IMR-90 (cell line): ENCODE data around the gene PTEN. TPM values are rescaled to one million over a fixed set of nuclear protein-coding genes. Genes with fewer than 3 reads are reported as not detected.

Source experiments
- ATAC-seq: fragments of 200-7000 bp; cut with Tn5 transposase; 2 replicates; pipeline ENCODE4 v1.9.1; 2020; ENCODE audit warnings: low read depth, mild to moderate bottlenecking, moderate library complexity
- BruUV-seq: library from RNA; stranded (reverse); fragments of 400-500 nt; replicated peaks from 2 replicates; lab custom pipeline; 2021; lab: Mats Ljungman, UMichigan
- CTCF ChIA-PET: fragments of 300-600 bp; formaldehyde crosslinking; extraction: SDS; loops from one replicate; lab custom pipeline; 2021; ENCODE audit warnings: antibody characterized with exemption; lab: Yijun Ruan, JAX
- POLR2A ChIA-PET: fragments of 300-600 bp; sonication (Branson Sonifier 250); formaldehyde crosslinking; loops from one replicate; lab custom pipeline; 2022; ENCODE audit warnings: antibody characterized with exemption; ENCODE audit not compliant: unreplicated experiment; lab: Charles Lee
- DNase-seq: peaks from one replicate; pipeline ENCODE4 v3.0.0; 2013
- H2AFZ ChIP-seq: replicated peaks from 2 replicates; pipeline ENCODE3; 2013; ENCODE audit warnings: low read length, mild to moderate bottlenecking; ENCODE audit not compliant: poor library complexity
- H2AK5ac ChIP-seq: 2 replicates; pipeline ENCODE4 v1.6.1; 2013; ENCODE audit warnings: low read depth, low read length, inconsistent platforms
- H2AK9ac ChIP-seq: replicated peaks from 2 replicates; pipeline ENCODE3; 2013; ENCODE audit warnings: mild to moderate bottlenecking, low read depth, low read length, moderate library complexity; ENCODE audit not compliant: poor library complexity
- H2BK120ac ChIP-seq: 2 replicates; pipeline ENCODE4 v1.6.1; 2013; ENCODE audit warnings: low read depth, low read length, inconsistent platforms
- H2BK15ac ChIP-seq: 3 replicates; pipeline ENCODE4 v1.6.1; 2013; ENCODE audit warnings: low read depth, low read length, inconsistent platforms
- H2BK20ac ChIP-seq: 2 replicates; pipeline ENCODE4 v1.6.1; 2013; ENCODE audit warnings: low read depth, mild to moderate bottlenecking, inconsistent platforms, low read length, moderate library complexity
- H2BK5ac ChIP-seq: 2 replicates; pipeline ENCODE4 v1.6.1; 2013; ENCODE audit warnings: mild to moderate bottlenecking, low read depth, low read length, inconsistent platforms; ENCODE audit not compliant: poor library complexity, severe bottlenecking
- H3K14ac ChIP-seq: replicated peaks from 2 replicates; pipeline ENCODE4 v1.6.1; 2013; ENCODE audit warnings: low read depth, low read length, inconsistent platforms
- H3K18ac ChIP-seq: 2 replicates; pipeline ENCODE4 v1.6.1; 2013; ENCODE audit warnings: low read depth, low read length, control low read depth
- H3K23ac ChIP-seq: 2 replicates; pipeline ENCODE4 v1.6.1; 2013; ENCODE audit warnings: low read depth, low read length, inconsistent platforms
- H3K27ac ChIP-seq: 2 replicates; pipeline ENCODE4 v1.5.1; 2013; ENCODE audit warnings: mild to moderate bottlenecking, control low read depth, low read length; ENCODE audit not compliant: insufficient read depth
- H3K27me3 ChIP-seq: 2 replicates; pipeline ENCODE4 v1.6.1; 2013; ENCODE audit warnings: low read length; ENCODE audit not compliant: control insufficient read depth, insufficient read depth
- H3K36me3 ChIP-seq: 2 replicates; pipeline ENCODE4 v1.6.1; 2013; ENCODE audit warnings: low read length, mixed read lengths; ENCODE audit not compliant: control insufficient read depth, insufficient read depth
- H3K4ac ChIP-seq: 2 replicates; pipeline ENCODE4 v1.6.1; 2013; ENCODE audit warnings: low read depth, low read length, inconsistent platforms
- H3K4me1 ChIP-seq: 2 replicates; pipeline ENCODE4 v1.6.1; 2013; ENCODE audit warnings: low read length, mixed read lengths; ENCODE audit not compliant: control insufficient read depth, insufficient read depth
- H3K4me2 ChIP-seq: 2 replicates; pipeline ENCODE4 v1.6.1; 2013; ENCODE audit warnings: low read depth, mild to moderate bottlenecking, control low read depth, low read length, moderate library complexity
- H3K4me3 ChIP-seq: 2 replicates; pipeline ENCODE4 v1.5.1; 2013; ENCODE audit warnings: low read depth, mild to moderate bottlenecking, control low read depth, low read length, moderate library complexity; ENCODE audit not compliant: insufficient read depth
- H3K56ac ChIP-seq: 2 replicates; pipeline ENCODE4 v1.6.1; 2013; ENCODE audit warnings: low read length, inconsistent platforms; ENCODE audit not compliant: insufficient read depth; ENCODE audit errors: extremely low read depth
- H3K79me1 ChIP-seq, 2 experiments: 2 replicates each; pipeline ENCODE4 v1.6.1; 2013; ENCODE audit warnings: low read length in 2 of 2, inconsistent platforms in 1 of 2, low read depth in 1 of 2
- H3K9ac ChIP-seq: 2 replicates; pipeline ENCODE4 v1.6.1; 2013; ENCODE audit warnings: low read depth, low read length, control low read depth
- H3K9me1 ChIP-seq: 2 replicates; pipeline ENCODE4 v1.6.1; 2013; ENCODE audit warnings: low read length, inconsistent platforms; ENCODE audit not compliant: insufficient read depth
- H3K9me3 ChIP-seq: 2 replicates; pipeline ENCODE4 v1.6.1; 2013; ENCODE audit warnings: low read length; ENCODE audit not compliant: control insufficient read depth, insufficient read depth
- H4K20me1 ChIP-seq: 2 replicates; pipeline ENCODE4 v1.6.1; 2013; ENCODE audit warnings: low read length, inconsistent platforms; ENCODE audit not compliant: insufficient read depth
- H4K5ac ChIP-seq: 2 replicates; pipeline ENCODE4 v1.6.1; 2013; ENCODE audit warnings: mild to moderate bottlenecking, low read depth, low read length, control low read depth
- H4K8ac ChIP-seq, 2 experiments: 2 replicates each; pipeline ENCODE4 v1.6.1; 2013; ENCODE audit warnings: low read depth in 2 of 2, low read length in 2 of 2, control low read depth in 1 of 2, inconsistent platforms in 1 of 2
- H4K91ac ChIP-seq: 2 replicates; pipeline ENCODE4 v1.6.1; 2013; ENCODE audit warnings: low read depth, low read length, inconsistent platforms; ENCODE audit not compliant: insufficient read depth
- BHLHE40 ChIP-seq: fragments of 150-350 bp; IDR thresholded peaks from 2 replicates; pipeline ENCODE4 v1.6.1; 2016; ENCODE audit warnings: mild to moderate bottlenecking, low read depth, low read length
- CEBPB ChIP-seq: IDR thresholded peaks from 2 replicates; pipeline ENCODE4 v1.6.1; 2012; ENCODE audit warnings: low read depth, low read length, improper control_type of control experiment
- FOS ChIP-seq: fragments of 150-350 bp; IDR thresholded peaks from 2 replicates; pipeline ENCODE4 v1.6.1; 2016; ENCODE audit warnings: low read depth, low read length
- MAFK ChIP-seq: IDR thresholded peaks from 2 replicates; pipeline ENCODE4 v1.6.1; 2012; ENCODE audit warnings: low read depth, low read length, improper control_type of control experiment
- MAZ ChIP-seq: IDR thresholded peaks from 2 replicates; pipeline ENCODE4 v1.6.1; 2012; ENCODE audit warnings: low read depth, mild to moderate bottlenecking, low read length, improper control_type of control experiment, moderate library complexity, borderline replicate concordance
- MXI1 ChIP-seq: IDR thresholded peaks from 2 replicates; pipeline ENCODE4 v1.6.1; 2012; ENCODE audit warnings: low read depth, mild to moderate bottlenecking, low read length, moderate library complexity, borderline replicate concordance
- NFE2L2 ChIP-seq: fragments of 150-350 bp; IDR thresholded peaks from 2 replicates; pipeline ENCODE4 v1.6.1; 2016; ENCODE audit warnings: low read depth, mild to moderate bottlenecking, low read length
- POLR2A ChIP-seq: IDR thresholded peaks from 2 replicates; pipeline ENCODE4 v1.6.1; 2012; ENCODE audit warnings: mild to moderate bottlenecking, low read depth, low read length
- RAD21 ChIP-seq: IDR thresholded peaks from 2 replicates; pipeline ENCODE4 v1.6.1; 2012; ENCODE audit warnings: low read length, improper control_type of control experiment
- RCOR1 ChIP-seq: IDR thresholded peaks from 2 replicates; pipeline ENCODE4 v1.6.1; 2012; ENCODE audit warnings: mild to moderate bottlenecking, low read length, improper control_type of control experiment; ENCODE audit not compliant: insufficient replicate concordance
- RFX5 ChIP-seq: IDR thresholded peaks from 2 replicates; pipeline ENCODE4 v1.8.0; 2012; ENCODE audit warnings: low read depth, mild to moderate bottlenecking, low read length, moderate library complexity
- SMC3 ChIP-seq: fragments of 150-350 bp; IDR thresholded peaks from 2 replicates; pipeline ENCODE4 v1.6.1; 2016; ENCODE audit warnings: low read depth, mild to moderate bottlenecking, antibody characterized with exemption, low read length, moderate library complexity
- USF2 ChIP-seq: fragments of 150-350 bp; IDR thresholded peaks from 2 replicates; pipeline ENCODE4 v1.6.1; 2017; ENCODE audit warnings: mild to moderate bottlenecking, antibody characterized with exemption, low read length, low read depth
- WGBS, 2 experiments: methylation state at CpG; one replicate each; pipeline versions ENCODE4 v1.1.5 to v1.1.7; 2013; ENCODE audit warnings: missing lambda C conversion rate in 2 of 2; ENCODE audit not compliant: insufficient read length in 1 of 2; ENCODE audit errors: extremely low coverage in 2 of 2; 5-methylcytosine and 5-hydroxymethylcytosine counted together
- dilution Hi-C: fragments of 300-500 bp; cut with HindIII; formaldehyde crosslinking; loops from one replicate; pipeline ENCODE4 v1.14.3; 2018; ENCODE audit warnings: low sequenced_read_pairs; ENCODE audit not compliant: unreplicated experiment
- in situ Hi-C: fragments of 300-500 bp; cut with MboI; formaldehyde crosslinking; loops from 3 replicates; pipeline ENCODE4 v1.14.3; 2019; ENCODE audit warnings: low sequenced_read_pairs, inconsistent platforms, mixed read lengths
- intact Hi-C: fragments of 100-400 bp; cut with micrococcal nuclease; formaldehyde crosslinking; loops from 2 replicates; pipeline ENCODE4 v1.10.0; 2022
- polyA plus RNA-seq, 3 experiments: library from polyadenylated mRNA; depleted of rRNA; stranded (reverse); fragments of >200 nt; gene quantifications; 2 replicates each; pipeline ENCODE4 v1.2.3, GENCODE V29; 2012; ENCODE audit warnings: low replicate concordance in 1 of 3
- total RNA-seq: library from RNA; depleted of rRNA; stranded (reverse); fragments of >200 nt; gene quantifications from 2 replicates; pipeline ENCODE4 v1.2.3, GENCODE V29; 2012

Gene PTEN
- total and polyA plus RNA-seq, 2 of the 4 experiments (the other 2 are of a cell fraction): 12.0 to 38.9 TPM

GRCh38 chr10:87966459-87966858 is 103.0 kb downstream of the PTEN start:
- no peak overlapping the region for H3K18ac ChIP-seq
- H2AK9ac ChIP-seq: no peak overlapping the region
- H2AK5ac ChIP-seq: no peak overlapping the region
- no TSS peak for BruUV-seq
- H3K4ac ChIP-seq: no peak overlapping the region
- H3K14ac ChIP-seq: no peak overlapping the region
- peaks cover 9% of the 10 kb centered on the region for H3K36me3 ChIP-seq
- no peak overlapping the region for H2AFZ ChIP-seq
- no peak overlapping the region for H2BK20ac ChIP-seq
- peaks cover 5 to 27% of the 10 kb centered on the region in 2 experiments; a peak in 3 of 4 replicates for H3K79me1 ChIP-seq
- no peaks in the 10 kb centered on the region for H3K9me3 ChIP-seq
- H3K27ac ChIP-seq: no peak overlapping the region
- TF ChIP-seq RAD21: no peak
- no peak for TF ChIP-seq CEBPB
- TF ChIP-seq MAZ: no peak
- TF ChIP-seq USF2: no peak
- no peak for TF ChIP-seq NFE2L2
- TF ChIP-seq RCOR1: no peak
- no peak for TF ChIP-seq MXI1
- TF ChIP-seq BHLHE40: no peak
- no peak for TF ChIP-seq MAFK
- no peak for TF ChIP-seq POLR2A
- no peak for TF ChIP-seq RFX5
- TF ChIP-seq SMC3: no peak
- no peak for TF ChIP-seq FOS
- no peak overlapping the region for H4K5ac ChIP-seq
- intact Hi-C loops (no loop called here), in situ Hi-C loops (no loop called here), dilution Hi-C loops (no loop called here)
- no peak overlapping the region for H4K8ac ChIP-seq
- no peak overlapping the region for H3K56ac ChIP-seq
- no peak overlapping the region for H3K23ac ChIP-seq
- no peak overlapping the region for H2BK5ac ChIP-seq
- no peak overlapping the region for H2BK15ac ChIP-seq
- CTCF ChIA-PET: no interaction called here
- DNase-seq (no peak), ATAC-seq (no peak)
- H4K91ac ChIP-seq: no peak overlapping the region
- no peak overlapping the region for H2BK120ac ChIP-seq
- H3K4me3 ChIP-seq: no peak overlapping the region
- no peak overlapping the region for H3K4me2 ChIP-seq
- WGBS, 2 experiments: no CpG with 5 or more reads among the region's 2 CpGs
- H4K20me1 ChIP-seq: peaks cover 2% of the 10 kb centered on the region; the same call in 1 of the 2 replicates
- H3K9ac ChIP-seq: no peak overlapping the region
- POLR2A ChIA-PET: no interaction called here
- no peaks in the 10 kb centered on the region for H3K9me1 ChIP-seq
- H3K4me1 ChIP-seq: no peaks in the 10 kb centered on the region; the same call in 1 of the 2 replicates
- H3K27me3 ChIP-seq: no peaks in the 10 kb centered on the region
